A673 (cell line): ENCODE results near the gene AIMP1. TPM values are rescaled to one million over a fixed set of nuclear protein-coding genes. Genes with fewer than 3 reads are reported as not detected.

Experiments
- BruUV-seq: library from RNA; stranded (reverse); fragments of 400-500 nt; replicated peaks from 2 replicates; lab custom pipeline; 2021; lab: Mats Ljungman, UMichigan
- CTCF ChIA-PET: fragments of 300-600 bp; sonication (Branson Sonifier 250); formaldehyde crosslinking; loops from one replicate; lab custom pipeline; 2022; ENCODE audit warnings: antibody characterized with exemption; lab: Charles Lee
- POLR2A ChIA-PET: fragments of 300-600 bp; sonication (Branson Sonifier 250); formaldehyde crosslinking; loops from one replicate; lab custom pipeline; 2022; ENCODE audit warnings: antibody characterized with exemption; ENCODE audit not compliant: low non-redundant PET; lab: Charles Lee
- DNase-seq: peaks from one replicate; pipeline ENCODE4 v3.0.0-alpha.2; 2015; ENCODE audit warnings: low spot score
- H3K27ac ChIP-seq: fragments of 200-600 bp; sonication (generic); 2 replicates; pipeline ENCODE4 v1.5.1; 2016; ENCODE audit warnings: mixed run types, low read depth, mild to moderate bottlenecking, mixed read lengths, antibody characterized with exemption, low read length; ENCODE audit not compliant: poor library complexity, severe bottlenecking
- H3K27me3 ChIP-seq: fragments of 200-600 bp; sonication (generic); replicated peaks from 2 replicates; pipeline ENCODE4 v1.6.1; 2017; ENCODE audit warnings: mixed run types, low read depth, mild to moderate bottlenecking, mixed read lengths, antibody characterized with exemption, low read length; ENCODE audit not compliant: insufficient read depth, poor library complexity
- H3K36me3 ChIP-seq: fragments of 200-600 bp; sonication (generic); 2 replicates; pipeline ENCODE4 v1.6.1; 2016; ENCODE audit warnings: mixed run types, mild to moderate bottlenecking, mixed read lengths, antibody characterized with exemption, low read length; ENCODE audit not compliant: insufficient read depth, poor library complexity, severe bottlenecking
- H3K4me1 ChIP-seq: fragments of 200-600 bp; sonication (generic); 2 replicates; pipeline ENCODE4 v1.6.1; 2017; ENCODE audit warnings: mixed run types, mild to moderate bottlenecking, mixed read lengths, antibody characterized with exemption, low read length; ENCODE audit not compliant: insufficient read depth, poor library complexity, severe bottlenecking
- H3K4me3 ChIP-seq: fragments of 200-600 bp; sonication (generic); 2 replicates; pipeline ENCODE4 v1.5.1; 2016; ENCODE audit warnings: low read depth, mixed run types, mild to moderate bottlenecking, mixed read lengths, low read length; ENCODE audit not compliant: poor library complexity, severe bottlenecking
- H3K9me3 ChIP-seq: fragments of 200-600 bp; sonication (generic); 2 replicates; pipeline ENCODE4 v1.6.1; 2016; ENCODE audit warnings: mixed run types, low read depth, mild to moderate bottlenecking, mixed read lengths, antibody characterized with exemption, low read length; ENCODE audit not compliant: poor library complexity, severe bottlenecking
- CTCF ChIP-seq: fragments of 300-800, 200-600 bp; sonication (generic); conservative IDR thresholded peaks from 2 replicates; pipeline ENCODE4 v1.5.1; 2017; ENCODE audit warnings: low read depth, mild to moderate bottlenecking, antibody characterized with exemption, low read length, moderate library complexity, mixed read lengths
- EZH2 ChIP-seq: fragments of 200-600 bp; sonication (generic); IDR thresholded peaks from 2 replicates; pipeline ENCODE4 v1.6.1; 2017; ENCODE audit warnings: borderline replicate concordance, low read depth, mild to moderate bottlenecking, mixed read lengths, antibody characterized with exemption, low read length; ENCODE audit not compliant: poor library complexity, severe bottlenecking
- intact Hi-C: fragments of 100-400 bp; cut with micrococcal nuclease; formaldehyde crosslinking; loops from one replicate; pipeline ENCODE4 v1.10.0; 2022; ENCODE audit not compliant: unreplicated experiment
- total RNA-seq: library from RNA; stranded (reverse); gene quantifications from 2 replicates; pipeline ENCODE4 v1.2.3, GENCODE V29; 2021

AIMP1 gene
- total RNA-seq, 1 experiment from 2014 or later = 74.8 TPM

GRCh38 chr4:106312997-106313522 lies 3.3 kb upstream of the AIMP1 start:
- Histone ChIP-seq H3K9me3 (no peaks in the 10 kb centered on the region), H3K4me3 (no peak overlapping the region), H3K27ac (no peak overlapping the region), H3K4me1 (peaks cover 12% of the 10 kb centered on the region), H3K36me3 (no peaks in the 10 kb centered on the region), H3K27me3 (no peaks in the 10 kb centered on the region)
- no peak for DNase-seq
- POLR2A ChIA-PET = interaction anchor here (0.8 kb wide), 1 partner anchor 475 kb away, joined by 7 read pairs; no protein-coding TSS in a partner anchor
- TF ChIP-seq CTCF (no peak), EZH2 (no peak)
- intact Hi-C loops = loop anchor here (10.0 kb wide), 1 partner anchor 712 kb away; no protein-coding TSS in a partner anchor
- CTCF ChIA-PET = interaction anchor here (1.2 kb wide), 1 partner anchor 15 kb away, joined by 4 read pairs; no protein-coding TSS in a partner anchor
- BruUV-seq = no TSS peak

- Histone ChIP-seq H3K27me3 (no peaks in the 10 kb centered on the region), H3K9me3 (no peaks in the 10 kb centered on the region), H3K4me1 (peaks cover 28% of the 10 kb centered on the region), H3K4me3 (peak overlapping the region; percentile 66), H3K36me3 (no peaks in the 10 kb centered on the region), H3K27ac (peak overlapping the region; percentile 98)
- TF ChIP-seq CTCF (no peak), EZH2 (no peak)
- intact Hi-C loops = loop anchor here (10.0 kb wide), 1 partner anchor 710 kb away; no protein-coding TSS in a partner anchor
- BruUV-seq = no TSS peak
- CTCF ChIA-PET = no interaction called here
- no peak for DNase-seq
- POLR2A ChIA-PET = no interaction called here
These were observed 1.4 kb upstream of the AIMP1 start for GRCh38 chr4:106314960-106315359.

GRCh38 chr4:106315476-106315967 lies 828 bp upstream of the AIMP1 start:
- POLR2A ChIA-PET = no interaction called here
- peaks cover 28% of the 10 kb centered on the region for H3K4me1 ChIP-seq
- intact Hi-C loops = loop anchor here (10.0 kb wide), 1 partner anchor 709 kb away; no protein-coding TSS in a partner anchor
- H3K9me3 ChIP-seq = no peaks in the 10 kb centered on the region
- peak overlapping the region; percentile 66 for H3K4me3 ChIP-seq
- H3K36me3 ChIP-seq = no peaks in the 10 kb centered on the region
- CTCF ChIA-PET = no interaction called here
- DNase-seq = peak; percentile 23
- TF ChIP-seq CTCF = no peak
- TF ChIP-seq EZH2 = no peak
- BruUV-seq = TSS peak; percentile 84
- H3K27ac ChIP-seq = peak overlapping the region; percentile 98
- H3K27me3 ChIP-seq = no peaks in the 10 kb centered on the region
